Activated CD4-positive, alpha-beta T cell treated with anti-CD3 and anti-CD28 coated beads, Interleukin-2, Interleukin-4, amounts not matched to agents 100 ng/mL and 50 ng/mL, durations not matched to agents 16 hours and 8 hours (primary cell): Measurements from ENCODE around the gene MIA2.
"Not testable (repeated sequence)": the region's sequence is repeated elsewhere in the genome, so short reads cannot be mapped to it uniquely, and the experiment has no call there.

Experiments used
- DNase-seq: peaks from one replicate; pipeline ENCODE4 v3.0.0-alpha.2; 2020; ENCODE audit warnings: low spot score

MIA2 gene

GRCh38 chr14:39339003-39339402 lies 105.3 kb downstream of the MIA2 start:
- DNase-seq, result no peak

GRCh38 chr14:39341126-39341525 lies 107.4 kb downstream of the MIA2 start:
- not testable (repeated sequence) for DNase-seq

DNA sequence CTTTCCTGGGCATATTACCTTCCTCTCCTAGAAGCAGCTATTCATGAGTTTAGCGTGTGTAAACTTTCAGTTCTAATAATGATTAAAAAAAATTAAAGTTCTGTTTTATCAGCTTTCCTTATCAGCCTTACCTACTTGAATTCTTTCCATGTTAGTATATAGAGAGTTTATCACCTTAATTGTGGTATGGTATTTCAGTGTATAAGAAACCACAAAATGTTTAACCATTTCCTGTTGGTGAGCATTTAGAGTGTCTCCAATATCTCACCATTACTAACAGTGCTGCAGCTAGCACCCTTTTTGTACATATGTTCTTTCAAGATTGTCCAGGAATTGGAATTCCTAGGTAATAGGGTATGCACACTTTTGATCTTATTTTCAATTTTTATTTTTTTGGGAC lies 109.1 kb downstream of the MIA2 start:
- DNase-seq, result peak; percentile 16

DNA sequence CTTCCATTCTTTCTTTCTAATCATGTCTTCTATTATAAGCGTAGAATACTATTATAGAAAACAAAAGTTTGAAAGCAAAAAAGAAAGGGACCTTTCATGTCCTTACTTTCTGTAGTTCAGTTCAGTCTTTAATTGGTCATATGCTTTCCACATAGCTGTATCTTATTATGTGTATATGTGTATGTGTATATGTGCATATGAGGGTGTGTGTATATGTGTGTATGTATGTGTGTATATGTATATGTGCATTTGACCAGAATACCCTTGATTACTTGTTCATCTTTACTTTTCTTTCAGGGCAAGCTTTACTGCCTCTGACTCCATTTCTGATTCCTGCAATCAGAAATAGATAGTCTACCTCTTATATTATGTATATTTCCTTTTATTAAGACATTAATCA lies 109.9 kb downstream of the MIA2 start:
- no peak for DNase-seq

DNA sequence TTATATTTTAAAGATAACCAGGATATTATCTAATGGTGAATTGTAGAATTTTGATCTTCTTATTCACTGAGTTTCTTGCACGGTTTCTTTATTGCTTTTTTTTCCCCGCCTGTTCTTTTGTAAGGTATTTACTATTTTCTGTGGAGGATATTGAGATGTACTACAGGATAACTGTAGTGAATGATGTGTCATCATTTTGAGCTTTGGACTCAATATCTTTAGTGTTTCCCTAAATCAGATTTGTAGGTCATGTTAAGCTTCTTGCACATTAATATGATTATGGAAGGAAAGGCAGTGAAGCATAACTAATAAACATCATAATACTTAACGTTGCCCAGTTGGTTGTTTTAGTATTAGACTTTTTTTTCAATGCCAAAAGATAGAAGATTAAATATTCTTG lies 117.2 kb downstream of the MIA2 start:
- no peak for DNase-seq

DNA sequence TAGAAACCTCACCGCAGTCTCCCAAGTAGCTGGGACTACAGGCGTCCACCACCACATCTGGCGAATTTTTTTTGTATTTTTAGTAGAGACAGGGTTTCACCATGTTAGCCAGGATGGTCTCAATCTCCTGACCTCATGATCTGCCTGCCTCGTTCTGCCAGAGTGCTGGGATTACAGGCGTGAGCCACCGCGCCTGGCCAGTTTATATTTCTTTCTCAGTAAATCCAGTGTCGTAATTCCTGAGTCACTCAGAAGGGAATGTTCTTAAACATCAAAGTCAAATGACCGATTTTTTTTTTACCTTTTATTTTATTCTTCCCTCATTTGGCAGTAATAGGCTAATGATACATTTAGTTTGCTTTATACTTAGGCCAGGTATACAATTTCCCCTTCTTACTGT lies 118.0 kb downstream of the MIA2 start:
- no peak for DNase-seq

GRCh38 chr14:39359069-39359468 lies 125.4 kb downstream of the MIA2 start:
- DNase-seq, result not testable (repeated sequence)

DNA sequence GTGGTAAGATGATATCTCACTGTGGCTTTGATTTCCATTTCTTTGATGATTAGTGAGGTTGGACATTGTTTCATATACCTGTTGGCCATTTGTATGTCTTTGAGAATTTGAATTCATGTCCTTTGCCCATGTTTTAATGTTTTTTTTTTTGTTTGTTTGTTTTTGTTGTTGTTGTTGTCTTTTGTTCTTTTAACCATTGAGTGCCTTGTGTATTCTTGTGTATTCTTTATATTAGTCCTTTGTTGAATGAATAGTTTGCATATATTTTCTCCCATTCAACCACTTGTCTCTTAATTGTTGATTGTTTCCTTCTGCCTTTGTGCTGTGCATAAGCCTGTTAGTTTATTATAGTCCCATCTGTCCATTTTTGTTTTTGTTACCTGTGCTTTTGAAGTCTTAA lies 126.6 kb downstream of the MIA2 start:
- no peak for DNase-seq

DNA sequence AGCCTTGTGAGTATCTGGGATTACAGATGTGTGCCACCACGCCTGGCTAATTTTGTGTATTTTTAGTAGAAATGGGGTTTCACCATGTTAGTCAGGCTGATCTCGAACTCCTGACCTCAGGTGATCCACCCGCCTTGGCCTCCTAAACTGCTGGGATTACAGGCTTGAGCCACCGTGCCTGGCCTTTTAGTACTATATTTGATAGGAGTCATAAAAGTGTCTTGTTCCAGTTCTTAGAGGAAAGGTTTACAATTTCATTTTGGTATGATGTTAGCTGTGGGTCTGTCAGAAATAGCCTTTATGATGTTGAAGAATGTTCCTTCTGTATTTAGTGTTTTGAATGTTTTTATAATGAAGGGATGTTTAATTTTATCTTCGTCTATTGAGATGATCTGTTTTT lies 127.8 kb downstream of the MIA2 start:
- DNase-seq, result not testable (repeated sequence)

DNA sequence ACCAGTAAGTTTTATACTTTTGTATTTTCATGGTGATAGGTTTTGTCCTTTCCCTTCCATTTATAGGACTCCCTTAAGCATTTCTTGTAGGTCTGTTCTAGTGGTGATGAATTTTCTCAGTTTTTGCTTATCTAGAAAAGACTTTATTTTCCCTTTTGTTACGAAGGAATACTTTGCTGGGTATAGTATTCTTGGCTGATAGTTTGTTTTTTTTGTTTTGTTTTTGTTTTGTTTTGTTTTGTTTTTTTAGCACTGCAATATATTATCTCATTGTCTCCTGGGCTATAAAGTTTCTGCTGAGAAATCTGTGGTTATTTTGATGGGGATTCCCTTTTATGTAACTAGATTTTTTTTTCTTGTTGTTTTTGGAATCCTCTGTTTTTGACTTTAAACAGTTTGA lies 130.8 kb downstream of the MIA2 start:
- no peak for DNase-seq

GRCh38 chr14:39365354-39365753 lies 131.6 kb downstream of the MIA2 start:
- DNase-seq, result no peak

- no peak for DNase-seq
Observed at GRCh38 chr14:39366460-39367386, 133.0 kb downstream of the MIA2 start.

- no peak for DNase-seq
Observed at GRCh38 chr14:39367387-39367751, 133.7 kb downstream of the MIA2 start.

DNA sequence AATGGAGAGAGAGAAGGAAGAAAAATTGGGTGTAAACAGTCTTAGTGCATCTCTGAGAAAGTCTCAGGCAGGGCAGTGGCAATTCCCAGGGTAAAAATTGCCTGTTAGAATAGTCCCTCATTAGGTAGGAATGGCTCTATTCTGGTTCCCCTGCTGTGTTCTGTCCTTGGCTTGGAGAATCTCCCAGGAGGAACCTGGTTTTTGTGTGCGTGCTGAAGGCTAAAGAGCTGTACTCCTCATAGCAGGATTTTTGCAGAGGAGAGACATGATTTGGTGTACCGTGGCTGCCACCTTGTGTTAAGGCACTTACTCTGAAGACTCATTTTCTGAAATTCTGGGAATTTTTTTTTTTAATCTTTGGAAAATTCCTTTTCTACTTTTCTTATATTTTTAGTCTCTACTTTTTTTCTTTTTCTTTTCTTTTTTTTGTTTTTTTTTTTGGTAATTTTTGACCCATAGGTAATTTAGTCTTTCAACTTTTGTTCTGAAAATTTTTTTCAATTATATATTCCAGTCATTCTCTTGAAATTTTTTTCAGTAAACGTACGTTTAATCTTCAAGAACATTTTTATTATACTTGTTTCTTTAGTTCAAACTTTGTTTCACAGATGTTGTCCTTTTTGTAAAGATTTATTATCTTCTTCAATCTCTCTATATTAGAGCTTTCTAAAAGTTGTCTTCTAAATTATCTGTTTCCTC lies 134.7 kb downstream of the MIA2 start:
- peak; percentile 24 for DNase-seq

- no peak for DNase-seq
Observed at GRCh38 chr14:39369029-39369428, 135.3 kb downstream of the MIA2 start.

DNA sequence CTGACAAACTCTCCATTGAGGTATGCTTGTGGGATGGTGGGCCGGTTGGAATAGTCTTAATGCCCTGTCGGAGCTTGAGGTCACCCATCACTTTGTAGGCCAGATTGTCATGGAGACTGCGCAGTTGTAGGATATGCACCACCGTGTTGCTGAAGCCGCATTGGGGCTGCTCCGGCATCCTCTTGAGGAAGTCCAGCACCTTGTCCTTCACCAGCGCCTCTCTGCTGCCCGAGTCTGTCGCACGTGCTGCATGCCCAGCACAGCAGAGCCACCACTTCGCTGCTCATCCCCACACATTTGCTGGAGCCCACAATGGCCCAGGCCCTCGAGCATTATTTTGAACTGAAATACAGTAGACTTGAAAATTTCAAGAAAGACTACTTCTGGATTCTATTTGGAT lies 136.7 kb downstream of the MIA2 start:
- no peak for DNase-seq

GRCh38 chr14:39372656-39373055 lies 138.9 kb downstream of the MIA2 start:
- DNase-seq, result no peak

DNA sequence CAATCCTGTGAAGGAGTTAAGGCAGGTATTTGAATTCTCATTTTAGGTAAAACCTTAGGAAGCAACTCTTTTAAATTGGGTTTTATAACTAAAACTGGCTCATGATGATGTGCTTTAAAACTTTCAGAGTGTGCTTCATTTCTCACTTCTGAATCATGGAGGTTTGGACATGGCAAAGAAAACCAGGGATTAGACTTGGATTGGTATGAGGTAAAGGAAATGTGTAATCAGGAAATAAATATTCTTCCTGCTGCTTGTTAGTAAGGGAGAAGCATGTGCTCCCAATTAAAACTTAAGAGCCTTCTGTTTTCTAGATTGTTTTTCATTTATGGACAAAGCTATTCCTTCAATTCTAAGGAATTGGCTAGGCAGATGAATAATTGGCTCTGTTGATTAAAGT lies 141.1 kb downstream of the MIA2 start:
- no peak for DNase-seq

GRCh38 chr14:39376667-39377403 lies 143.1 kb downstream of the MIA2 start:
- DNase-seq, result no peak

- no peak for DNase-seq
Observed at GRCh38 chr14:39381366-39381765, 147.7 kb downstream of the MIA2 start.

GRCh38 chr14:39382463-39382862 lies 148.7 kb downstream of the MIA2 start:
- DNase-seq, result no peak

DNA sequence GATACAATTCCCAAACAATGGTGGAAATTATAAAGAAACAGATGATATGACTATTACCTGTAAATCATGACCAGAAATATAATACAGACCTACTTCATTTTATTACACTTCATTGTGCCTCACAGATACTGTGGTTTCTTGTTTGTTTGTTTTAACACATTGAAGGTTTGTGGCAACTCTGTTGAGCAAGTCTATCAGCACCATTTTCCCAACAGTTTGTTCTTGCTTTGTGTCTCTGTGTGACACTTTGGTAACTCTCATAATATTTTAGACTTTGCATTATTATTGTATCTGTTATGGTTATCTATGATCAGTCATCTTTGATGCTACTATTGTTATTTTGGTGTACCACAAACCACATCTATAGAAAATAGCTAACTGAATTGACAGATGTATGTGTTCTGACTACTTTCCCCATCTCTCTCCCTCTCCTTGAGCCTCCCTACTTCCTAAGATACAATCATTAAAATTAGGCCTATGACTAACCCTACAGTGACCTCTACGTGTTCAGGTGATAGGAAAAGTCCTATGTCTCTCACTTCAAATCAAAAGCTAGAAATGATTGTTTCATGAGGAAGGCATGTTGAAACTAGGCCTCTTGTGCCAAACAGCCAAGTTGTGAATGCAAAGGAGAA lies 149.4 kb downstream of the MIA2 start:
- peak; percentile 53 for DNase-seq
